ENCODE measurements around the gene FBXL5.

The FBXL5 gene

GRCh38 chr4:15556511-15557092 is 98.6 kb downstream of the FBXL5 start:
- no peak for DNase-seq

All from CD4-positive, alpha-beta T cell treated with Interleukin-4 for 1 hour (primary cell).